A549 (cell line): Measurements from ENCODE around the gene HSF2BP.
"Not testable (repeated sequence)": the region's sequence is repeated elsewhere in the genome, so short reads cannot be mapped to it uniquely, and the experiment has no call there.

Source experiments
- CEBPB ChIP-seq, 2 experiments: fragments of >200 bp in 1 of 2; sonication (Bioruptor Twin) in 1 of 2; formaldehyde crosslinking in 1 of 2; IDR thresholded peaks; 2 replicates each; pipeline ENCODE4 v1.6.1; 2012 to 2016
- CHD4 ChIP-seq: fragments of 200-600 bp; sonication (generic); IDR thresholded peaks from 2 replicates; pipeline ENCODE4 v1.6.1; 2016; ENCODE audit warnings: antibody characterized with exemption, mild to moderate bottlenecking, borderline replicate concordance
- CTCF ChIP-seq: fragments of >200 bp; sonication (Bioruptor Twin); formaldehyde crosslinking; IDR thresholded peaks from 3 replicates; pipeline ENCODE4 v1.5.1; 2016
- E2F6 ChIP-seq: IDR thresholded peaks from 2 replicates; pipeline ENCODE4 v1.6.1; 2012; ENCODE audit warnings: low read depth, borderline replicate concordance
- EHF ChIP-seq: fragments of 250-450 bp; sonication (Bioruptor Pico); IDR thresholded peaks from 2 replicates; pipeline ENCODE4 v1.5.0; 2020; ENCODE audit warnings: mild to moderate bottlenecking
- EHMT2 ChIP-seq: fragments of 200-600 bp; sonication (generic); IDR thresholded peaks from 2 replicates; pipeline ENCODE4 v1.6.1; 2016; ENCODE audit warnings: antibody characterized with exemption, low read depth, mild to moderate bottlenecking, moderate library complexity
- EP300 ChIP-seq, 2 experiments: fragments of >200 bp; sonication (Bioruptor Twin); formaldehyde crosslinking; IDR thresholded peaks; 2 replicates in 1 of 2; 3 replicates in 1 of 2; pipeline ENCODE4 v1.6.1; 2016 to 2017
- FOSL2 ChIP-seq, 2 experiments: fragments of 450-650 bp in 1 of 2; fragments of >200 bp in 1 of 2; sonication (Bioruptor Twin) in 1 of 2; formaldehyde crosslinking; IDR thresholded peaks; 2 replicates each; pipeline versions ENCODE4 v1.5.0 to v1.6.1; 2016 to 2020; ENCODE audit warnings: mild to moderate bottlenecking in 1 of 2, moderate library complexity in 1 of 2
- HOXB13 ChIP-seq: fragments of 250-450 bp; sonication (Bioruptor Pico); IDR thresholded peaks from 2 replicates; pipeline ENCODE4 v1.5.0; 2020; ENCODE audit warnings: low read depth, mild to moderate bottlenecking, moderate library complexity
- JUNB ChIP-seq: fragments of >200 bp; sonication (Bioruptor Twin); formaldehyde crosslinking; IDR thresholded peaks from 2 replicates; pipeline ENCODE4 v1.6.1; 2016
- MAFK ChIP-seq: fragments of 450-650 bp; IDR thresholded peaks from 2 replicates; pipeline ENCODE4 v1.6.1; 2014; ENCODE audit not compliant: partially characterized antibody
- POLR2A ChIP-seq: IDR thresholded peaks from 2 replicates; pipeline ENCODE4 v1.6.1; 2012; ENCODE audit warnings: mild to moderate bottlenecking, low read length
- ZNF302 ChIP-seq: fragments of 250-450 bp; sonication (Bioruptor Pico); IDR thresholded peaks from 2 replicates; pipeline ENCODE4 v1.9.0; 2021; ENCODE audit warnings: inconsistent platforms, mild to moderate bottlenecking, moderate library complexity
- TF ChIP-seq, protein P1 (sequence below): fragments of 200-600 bp; sonication (generic); IDR thresholded peaks from 2 replicates; pipeline ENCODE4 v1.6.1; 2016; ENCODE audit warnings: antibody characterized with exemption, mild to moderate bottlenecking, moderate library complexity

GRCh38 chr21:43503075-43503750, 156.1 kb downstream of the HSF2BP start:
- TF ChIP-seq ZNF302; CEBPB (IDR thresholded peaks at IDR 0.05); CTCF; E2F6; EHMT2; POLR2A; FOSL2 (IDR thresholded peaks at IDR 0.05); FOSL2 (CRISPR knock-in tag; IDR thresholded peaks at IDR 0.05); EHF (CRISPR knock-in tag); JUNB; MAFK; EP300 (IDR thresholded peaks at IDR 0.05); CHD4; HOXB13: not testable (repeated sequence)
- TF ChIP-seq, protein P1, sequence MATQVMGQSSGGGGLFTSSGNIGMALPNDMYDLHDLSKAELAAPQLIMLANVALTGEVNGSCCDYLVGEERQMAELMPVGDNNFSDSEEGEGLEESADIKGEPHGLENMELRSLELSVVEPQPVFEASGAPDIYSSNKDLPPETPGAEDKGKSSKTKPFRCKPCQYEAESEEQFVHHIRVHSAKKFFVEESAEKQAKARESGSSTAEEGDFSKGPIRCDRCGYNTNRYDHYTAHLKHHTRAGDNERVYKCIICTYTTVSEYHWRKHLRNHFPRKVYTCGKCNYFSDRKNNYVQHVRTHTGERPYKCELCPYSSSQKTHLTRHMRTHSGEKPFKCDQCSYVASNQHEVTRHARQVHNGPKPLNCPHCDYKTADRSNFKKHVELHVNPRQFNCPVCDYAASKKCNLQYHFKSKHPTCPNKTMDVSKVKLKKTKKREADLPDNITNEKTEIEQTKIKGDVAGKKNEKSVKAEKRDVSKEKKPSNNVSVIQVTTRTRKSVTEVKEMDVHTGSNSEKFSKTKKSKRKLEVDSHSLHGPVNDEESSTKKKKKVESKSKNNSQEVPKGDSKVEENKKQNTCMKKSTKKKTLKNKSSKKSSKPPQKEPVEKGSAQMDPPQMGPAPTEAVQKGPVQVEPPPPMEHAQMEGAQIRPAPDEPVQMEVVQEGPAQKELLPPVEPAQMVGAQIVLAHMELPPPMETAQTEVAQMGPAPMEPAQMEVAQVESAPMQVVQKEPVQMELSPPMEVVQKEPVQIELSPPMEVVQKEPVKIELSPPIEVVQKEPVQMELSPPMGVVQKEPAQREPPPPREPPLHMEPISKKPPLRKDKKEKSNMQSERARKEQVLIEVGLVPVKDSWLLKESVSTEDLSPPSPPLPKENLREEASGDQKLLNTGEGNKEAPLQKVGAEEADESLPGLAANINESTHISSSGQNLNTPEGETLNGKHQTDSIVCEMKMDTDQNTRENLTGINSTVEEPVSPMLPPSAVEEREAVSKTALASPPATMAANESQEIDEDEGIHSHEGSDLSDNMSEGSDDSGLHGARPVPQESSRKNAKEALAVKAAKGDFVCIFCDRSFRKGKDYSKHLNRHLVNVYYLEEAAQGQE, result not testable (repeated sequence)
